Right cardiac atrium (tissue), 5 donors: ENCODE measurements around the gene MOGAT3. TPM values are rescaled to one million over a fixed set of nuclear protein-coding genes. Genes with fewer than 3 reads are reported as not detected.
"Not testable (repeated sequence)": the region's sequence is repeated elsewhere in the genome, so short reads cannot be mapped to it uniquely, and the experiment has no call there.

Experiments
- ATAC-seq, 2 donors: fragments of 200-7000 bp; cut with Tn5 transposase; one replicate each; pipeline versions ENCODE4 v1.8.0 to v1.9.1; 2020; ENCODE audit warnings: moderate library complexity in 2 of 2, mild to moderate bottlenecking in 1 of 2
- DNase-seq, 3 donors: peaks; one replicate each; pipeline ENCODE4 v3.0.0-alpha.2; 2020
- H3K27ac ChIP-seq: one replicate; pipeline ENCODE4 v1.5.1; 2013; ENCODE audit warnings: mild to moderate bottlenecking, low read length, control low read depth, moderate library complexity
- H3K27me3 ChIP-seq: one replicate; pipeline ENCODE4 v1.6.1; 2013; ENCODE audit not compliant: control insufficient read depth, insufficient read depth
- H3K4me1 ChIP-seq: one replicate; pipeline ENCODE4 v1.6.1; 2013; ENCODE audit warnings: low read length; ENCODE audit not compliant: control insufficient read depth, insufficient read depth
- H3K4me3 ChIP-seq: one replicate; pipeline ENCODE4 v1.5.1; 2013; ENCODE audit warnings: low read length, control low read depth
- H3K9me3 ChIP-seq: one replicate; pipeline ENCODE4 v1.6.1; 2013; ENCODE audit warnings: low read length; ENCODE audit not compliant: control insufficient read depth
- WGBS: extraction: QIAGEN DNeasy Blood & Tissue Kit; methylation state at CpG from one replicate; pipeline ENCODE4 v1.1.7; 2013; 5-methylcytosine and 5-hydroxymethylcytosine counted together
- intact Hi-C, 4 donors: fragments of 100-400 bp; cut with DNase I; formaldehyde crosslinking; loops; one replicate each; pipeline versions ENCODE4 v1.11.0 to v1.14.0; 2022 to 2023
- polyA plus RNA-seq: library from polyadenylated mRNA; stranded (reverse); fragments of 200-250 nt; gene quantifications from one replicate; pipeline ENCODE4 v1.2.3, GENCODE V29; 2013
- total RNA-seq, 4 donors: library from RNA; stranded (reverse); fragmentation: NEBNext Ultra II Directional; extraction: Animal tissue kit (Norgen Biotek cat#: 25700); gene quantifications; one replicate each; pipeline ENCODE4 v1.2.1, GENCODE V29; 2021
- donor health status: healthy with polysubstance abuse.
- donor health status: DM: no; HTN: yes; CAD: no.
- donor health status: DM: no; HTN: no; CAD: no.
- donor health status: DM: no; HTN: yes; CAD: no; lungs with severe emphysema.
- donor health status: DM: yes; HTN: yes; CAD: no.

Gene MOGAT3
- total and polyA plus RNA-seq, 5 donors = not detected

DNA sequence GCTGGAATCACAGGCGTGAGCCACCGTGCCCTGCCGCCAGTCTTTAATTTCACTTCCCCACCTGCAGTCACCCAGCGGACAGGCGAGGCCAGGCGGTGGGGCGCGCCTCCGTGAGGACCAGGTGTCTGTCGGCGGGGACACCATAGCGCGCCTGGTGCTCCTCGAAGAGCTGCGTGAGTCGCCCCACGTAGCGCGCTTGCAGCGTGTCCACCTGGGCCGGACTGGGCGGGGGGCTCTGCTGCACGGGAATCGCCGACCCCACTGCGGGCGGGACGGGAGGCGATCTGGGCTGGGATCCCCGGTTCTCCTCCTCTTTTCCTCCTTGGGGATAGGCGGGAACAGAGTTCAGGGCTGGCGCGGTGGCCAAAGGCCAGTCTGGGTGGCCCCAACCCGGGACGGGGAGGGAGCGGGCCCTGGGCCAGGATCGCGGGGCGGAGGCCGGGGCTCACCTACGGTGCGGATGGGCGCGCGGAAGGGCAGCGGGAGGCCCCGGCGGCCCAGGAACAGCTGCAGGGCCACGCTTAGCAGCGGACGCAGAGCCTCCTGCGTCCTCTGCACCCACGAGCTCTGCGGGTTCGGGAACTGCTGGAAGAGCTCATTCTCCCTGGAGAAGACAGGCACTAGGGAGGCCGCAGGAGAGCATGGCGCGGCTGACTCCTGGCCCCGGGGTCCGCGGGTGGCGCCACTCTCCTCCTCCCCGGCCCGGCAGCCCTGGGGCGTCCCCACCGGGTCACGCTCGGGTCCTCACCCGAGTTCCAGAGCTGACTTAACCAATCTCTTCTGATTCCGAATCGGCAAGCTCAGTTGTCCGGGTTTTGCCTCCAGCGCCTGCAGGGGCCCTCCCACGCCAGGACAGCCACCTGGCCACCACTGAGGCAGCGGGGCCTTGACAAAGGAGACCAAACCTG lies 1.1 kb upstream of the MOGAT3 start:
- H3K4me3 ChIP-seq = no peak overlapping the region
- no peaks in the 10 kb centered on the region for H3K4me1 ChIP-seq
- WGBS = 7% methylated on average over 75 of the region's 75 CpGs
- no peaks in the 10 kb centered on the region for H3K9me3 ChIP-seq
- ATAC-seq (peak; percentile 36 to 40), DNase-seq (peak in 1 of 3 donors; percentile 40)
- intact Hi-C loops = no loop called here
- no peak overlapping the region for H3K27ac ChIP-seq
- no peaks in the 10 kb centered on the region for H3K27me3 ChIP-seq

DNA sequence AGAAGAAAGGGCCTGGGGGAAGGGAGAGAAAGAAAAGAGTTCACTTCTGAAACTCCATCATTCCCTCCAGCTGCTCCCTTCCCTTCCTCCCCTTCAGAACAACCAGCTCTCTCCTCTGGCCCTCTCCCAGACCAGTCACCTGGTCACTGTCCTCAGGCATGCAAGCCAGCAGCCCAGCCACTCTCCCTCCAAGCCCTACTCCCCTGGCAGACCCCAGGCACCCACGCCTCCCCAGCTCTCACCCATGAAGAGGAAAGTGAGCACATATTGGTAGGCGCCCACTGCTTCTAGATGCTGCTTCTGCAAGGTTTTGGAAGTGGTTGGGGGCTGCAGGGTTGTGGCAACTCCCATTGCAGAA lies 353 bp downstream of the MOGAT3 start:
- DNase-seq (peak in 1 of 3 donors; percentile 16), ATAC-seq (no peak)
- H3K9me3 ChIP-seq = no peaks in the 10 kb centered on the region
- no peaks in the 10 kb centered on the region for H3K4me1 ChIP-seq
- no peak overlapping the region for H3K4me3 ChIP-seq
- WGBS = 85% methylated on average over 2 of the region's 2 CpGs
- H3K27me3 ChIP-seq = no peaks in the 10 kb centered on the region
- intact Hi-C loops = no loop called here
- H3K27ac ChIP-seq = no peak overlapping the region

DNA sequence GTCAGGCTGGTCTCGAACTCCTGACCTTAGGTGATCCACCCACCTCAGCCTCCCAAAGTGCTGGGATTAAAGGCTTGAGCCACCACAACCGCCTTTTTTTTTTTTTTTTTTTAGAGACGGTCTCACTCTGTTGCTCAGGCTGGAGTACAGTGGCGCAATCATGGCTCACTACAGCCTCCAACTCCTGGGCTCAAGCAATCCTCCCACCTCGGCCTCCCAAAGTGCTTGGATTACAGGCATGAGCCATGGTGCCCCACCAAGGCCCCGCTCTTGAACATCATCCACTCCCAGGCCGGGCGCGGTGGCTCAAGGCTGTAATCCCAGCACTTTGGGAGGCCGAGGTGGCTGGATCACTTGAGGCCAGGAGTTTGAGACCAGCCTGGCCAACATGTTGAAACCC lies 1.3 kb downstream of the MOGAT3 start:
- intact Hi-C loops, H3K4me3 ChIP-seq, DNase-seq, H3K27ac ChIP-seq, H3K27me3 ChIP-seq, ATAC-seq, H3K4me1 ChIP-seq, H3K9me3 ChIP-seq: not testable (repeated sequence)
- 90% methylated on average over 10 of the region's 10 CpGs for WGBS

DNA sequence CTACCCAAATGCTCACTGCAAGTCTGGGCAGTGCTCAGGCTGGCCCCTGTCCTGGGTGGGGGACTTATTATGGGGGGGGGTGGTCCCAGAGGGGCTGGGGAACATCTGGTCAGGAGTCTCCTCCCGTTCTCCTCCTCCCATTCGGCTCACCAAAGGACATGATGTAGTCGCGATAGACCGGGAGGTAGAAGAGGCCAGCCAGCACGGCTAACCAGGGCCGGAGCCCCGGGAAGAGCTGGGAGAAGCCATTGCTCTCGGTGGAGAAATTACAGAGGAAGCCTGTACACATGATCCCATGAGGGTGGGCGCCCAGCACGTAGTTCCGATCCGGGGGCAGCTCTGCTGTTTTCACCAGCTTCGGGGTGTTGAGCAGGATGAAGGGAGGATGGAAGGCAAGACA lies 2.4 kb downstream of the MOGAT3 start:
- no peaks in the 10 kb centered on the region for H3K27me3 ChIP-seq

DNA sequence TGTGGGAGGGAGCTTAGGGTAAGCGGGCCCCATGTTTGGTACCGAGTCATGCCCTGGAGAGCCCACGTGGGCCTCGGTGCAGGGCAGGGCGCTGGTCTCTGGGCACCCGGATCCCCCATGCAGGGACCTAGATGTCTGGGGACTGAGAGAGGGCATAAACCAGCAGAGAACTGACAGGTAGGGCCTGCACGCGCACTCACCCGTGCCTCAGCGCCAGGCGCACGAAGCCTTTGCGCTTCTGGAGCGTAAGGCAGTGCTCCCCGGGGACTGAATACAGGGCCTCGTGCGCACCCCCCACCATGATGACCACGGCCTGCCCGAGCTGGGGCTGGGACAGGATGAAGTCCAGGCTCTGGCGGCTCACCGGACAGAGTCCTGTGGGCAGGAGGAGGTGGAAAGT lies 2.8 kb downstream of the MOGAT3 start:
- Histone ChIP-seq H3K9me3 (no peaks in the 10 kb centered on the region), H3K4me1 (no peaks in the 10 kb centered on the region), H3K27ac (no peak overlapping the region), H3K27me3 (no peaks in the 10 kb centered on the region), H3K4me3 (no peak overlapping the region)
- 67% methylated on average over 21 of the region's 21 CpGs for WGBS
- ATAC-seq (no peak), DNase-seq (no peak)
- intact Hi-C loops = no loop called here

More for the DNA sequence above, 2.4 kb downstream of the MOGAT3 start:
- no peak overlapping the region for H3K27ac ChIP-seq
- H3K4me3 ChIP-seq = no peak overlapping the region
- H3K4me1 ChIP-seq = no peaks in the 10 kb centered on the region
- no peaks in the 10 kb centered on the region for H3K9me3 ChIP-seq
- ATAC-seq = no peak
- WGBS = 61% methylated on average over 14 of the region's 14 CpGs
- no peak for DNase-seq
- intact Hi-C loops = no loop called here

DNA sequence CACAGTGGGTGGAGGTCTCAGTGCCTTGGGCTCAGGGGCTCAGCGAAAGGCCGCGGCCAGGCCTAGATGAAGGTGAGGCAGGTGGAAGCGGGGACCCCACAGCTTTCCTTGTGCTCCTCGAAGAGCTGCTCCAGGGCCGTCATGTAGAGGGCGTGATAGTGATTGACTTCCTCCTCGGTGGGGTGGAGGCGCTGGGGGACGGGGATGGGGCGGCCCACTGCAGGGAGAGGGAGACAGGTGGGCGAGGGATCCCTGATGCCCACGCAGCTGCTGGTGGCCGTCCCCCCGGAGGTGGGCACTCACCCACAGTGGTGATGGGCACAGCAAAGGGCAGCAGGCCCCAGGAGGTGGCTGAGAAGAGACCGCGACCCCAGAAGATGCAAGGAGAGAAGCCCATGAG lies 5.0 kb downstream of the MOGAT3 start:
- intact Hi-C loops = no loop called here
- no peaks in the 10 kb centered on the region for H3K4me1 ChIP-seq
- 84% methylated on average over 17 of the region's 17 CpGs for WGBS
- DNase-seq (no peak), ATAC-seq (no peak)
- no peak overlapping the region for H3K27ac ChIP-seq
- no peak overlapping the region for H3K4me3 ChIP-seq
- H3K9me3 ChIP-seq = no peaks in the 10 kb centered on the region
- H3K27me3 ChIP-seq = no peaks in the 10 kb centered on the region

DNA sequence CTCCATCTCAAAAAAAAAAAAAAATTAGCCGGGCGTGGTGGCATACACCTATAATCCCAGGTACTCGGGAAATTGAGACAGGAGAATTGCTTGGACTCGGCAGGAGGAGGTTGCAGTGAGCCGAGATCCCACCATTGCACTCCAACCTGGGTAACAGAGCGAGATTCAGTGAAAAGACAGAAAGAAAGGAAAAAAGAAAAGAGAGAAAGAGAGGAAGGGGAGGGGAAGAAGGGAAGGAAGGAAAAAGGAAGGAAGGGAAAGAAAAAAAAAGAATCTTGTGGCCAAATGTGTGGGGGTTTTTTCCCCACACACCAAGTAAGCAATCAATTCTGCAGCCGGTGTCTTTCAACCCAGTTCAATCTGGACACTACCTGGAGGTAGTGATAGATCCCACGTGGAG lies 11.7 kb downstream of the MOGAT3 start:
- Histone ChIP-seq H3K27ac (no peak overlapping the region), H3K4me3 (no peak overlapping the region), H3K27me3 (no peaks in the 10 kb centered on the region), H3K9me3 (no peaks in the 10 kb centered on the region), H3K4me1 (no peaks in the 10 kb centered on the region)
- WGBS = 80% methylated on average over 8 of the region's 8 CpGs
- DNase-seq = no peak
- intact Hi-C loops = loop anchor here in 1 of 4 donors (5.0 kb wide), 1 partner anchor 42 kb away; no protein-coding TSS in a partner anchor
- ATAC-seq = no peak

DNA sequence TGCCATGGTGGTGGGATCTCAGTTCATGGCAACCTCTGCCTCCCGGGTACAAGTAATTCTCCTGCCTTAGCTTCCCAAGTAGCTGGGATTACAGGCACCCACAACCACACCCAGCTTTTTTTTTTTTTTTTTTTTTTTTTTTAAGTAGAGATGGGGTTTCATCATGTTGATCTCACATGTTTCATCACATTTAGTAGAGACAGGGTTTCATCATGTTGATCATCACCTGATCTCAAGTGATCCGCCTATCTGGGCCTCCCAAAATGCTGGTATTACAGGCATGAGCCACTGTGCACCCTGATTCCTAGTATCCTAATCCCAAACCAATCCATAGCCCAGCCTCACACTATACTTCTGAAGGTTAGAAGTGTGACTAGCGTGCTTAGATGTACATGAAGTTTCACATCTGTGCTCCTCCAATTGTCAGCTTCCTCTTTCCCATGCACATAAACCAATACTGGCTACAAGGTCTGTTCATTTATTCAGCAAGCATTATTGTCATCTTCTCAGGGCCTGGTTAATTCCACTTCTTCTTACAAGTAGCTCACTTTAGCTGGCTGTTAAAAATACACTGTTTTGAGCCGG lies 13.9 kb downstream of the MOGAT3 start:
- WGBS = 81% methylated on average over 4 of the region's 4 CpGs
- intact Hi-C loops = loop anchor here in 1 of 4 donors (5.0 kb wide), 1 partner anchor 40 kb away; no protein-coding TSS in a partner anchor
- Histone ChIP-seq H3K27ac (no peak overlapping the region), H3K27me3 (no peaks in the 10 kb centered on the region), H3K4me3 (no peak overlapping the region), H3K9me3 (no peaks in the 10 kb centered on the region), H3K4me1 (no peaks in the 10 kb centered on the region)
- DNase-seq (no peak), ATAC-seq (no peak)

DNA sequence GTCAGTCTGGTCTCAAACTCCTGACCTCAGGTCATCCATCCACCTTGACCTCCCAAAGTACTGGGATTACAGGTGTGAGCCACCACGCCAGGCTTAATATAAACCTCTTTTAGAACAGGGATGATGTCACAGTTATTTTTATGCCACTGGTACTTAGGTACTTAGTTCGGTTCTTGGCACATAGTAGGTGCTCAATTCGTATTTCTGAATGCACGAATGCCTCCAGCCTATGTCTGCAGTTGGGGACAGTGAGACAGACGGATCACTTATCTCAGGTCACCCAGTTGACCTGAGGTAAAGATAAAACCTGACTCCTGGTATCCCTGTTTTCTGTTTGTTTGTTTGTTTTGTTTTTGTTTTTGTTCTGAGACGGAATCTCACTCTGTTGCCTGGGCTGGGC lies 14.6 kb downstream of the MOGAT3 start:
- intact Hi-C loops = loop anchor here in 1 of 4 donors (5.0 kb wide), 1 partner anchor 39 kb away; no protein-coding TSS in a partner anchor
- Histone ChIP-seq H3K4me3 (no peak overlapping the region), H3K27me3 (no peaks in the 10 kb centered on the region), H3K9me3 (no peaks in the 10 kb centered on the region), H3K4me1 (no peaks in the 10 kb centered on the region), H3K27ac (no peak overlapping the region)
- no peak for ATAC-seq
- WGBS = 58% methylated on average over 6 of the region's 6 CpGs
- no peak for DNase-seq

DNA sequence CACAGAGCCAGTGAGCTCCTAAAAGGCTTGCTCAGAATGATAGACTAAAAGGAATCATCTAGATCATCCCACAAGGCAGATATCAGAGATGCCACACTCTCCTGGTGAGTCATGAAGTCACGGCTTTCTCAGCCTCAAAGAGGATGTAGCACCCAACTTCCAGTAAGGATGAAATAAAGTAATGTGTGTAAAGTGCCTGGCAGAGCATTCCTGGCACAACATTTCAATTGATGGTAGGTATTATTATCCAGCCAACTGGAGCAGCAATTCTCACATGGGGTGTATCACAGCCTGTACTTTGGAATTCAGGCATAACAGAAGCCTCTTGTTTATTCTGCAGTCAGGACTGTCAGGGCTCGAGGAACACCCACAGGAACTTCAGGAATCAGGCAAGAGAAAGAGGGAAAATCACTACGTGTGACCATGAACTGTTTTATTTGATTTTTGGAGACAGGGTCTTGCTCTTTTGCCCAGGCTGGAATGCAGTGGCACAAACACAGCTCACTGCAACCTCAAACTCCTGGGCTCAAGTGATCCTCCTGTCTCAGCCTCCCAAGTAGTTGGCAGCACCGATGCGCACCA lies 15.5 kb downstream of the MOGAT3 start:
- intact Hi-C loops = loop anchor here in 1 of 4 donors (5.0 kb wide), 1 partner anchor 38 kb away; no protein-coding TSS in a partner anchor
- no peak for ATAC-seq
- no peaks in the 10 kb centered on the region for H3K27me3 ChIP-seq
- no peak overlapping the region for H3K4me3 ChIP-seq
- no peak for DNase-seq
- no peaks in the 10 kb centered on the region for H3K9me3 ChIP-seq
- H3K27ac ChIP-seq = no peak overlapping the region
- 48% methylated on average over 5 of the region's 5 CpGs for WGBS
- no peaks in the 10 kb centered on the region for H3K4me1 ChIP-seq

DNA sequence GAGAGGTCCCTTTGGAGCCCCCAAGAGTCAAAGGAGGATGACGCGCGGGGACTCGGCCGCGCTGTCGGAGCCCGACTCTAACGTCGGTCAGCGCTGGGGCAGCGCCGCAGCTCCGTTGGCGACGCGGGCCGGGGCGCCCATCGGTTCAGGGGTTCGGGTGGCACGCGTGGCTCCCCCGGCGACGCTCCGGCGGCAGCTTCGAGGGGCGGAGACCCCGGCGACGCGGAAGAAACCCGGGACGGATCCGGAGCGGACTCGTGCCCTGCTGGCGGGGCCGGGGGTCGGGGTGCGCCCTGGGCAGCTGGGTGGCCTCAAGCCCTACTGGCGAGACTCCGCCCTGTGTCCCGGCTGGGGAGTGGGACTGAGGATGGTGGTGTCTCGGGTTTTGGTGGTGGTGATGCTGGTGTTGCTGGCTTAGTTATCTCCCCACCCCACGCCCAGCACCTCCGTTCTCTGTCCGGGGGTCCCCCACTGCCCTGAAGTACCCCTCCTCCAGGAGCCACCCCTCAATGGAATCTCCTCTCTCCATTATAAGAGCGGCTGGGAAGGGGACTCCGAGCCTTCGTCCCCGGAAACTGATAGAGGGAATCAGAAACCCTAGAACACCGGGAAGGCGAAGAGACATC lies 20.6 kb downstream of the MOGAT3 start, which contains the start of gene NAT16:
Gene NAT16 (minus strand): TSS at position 164 of the 626 bp plus-strand sequence. CDS start 5,486 bp downstream, outside the sequence.
- H3K27ac ChIP-seq = no peak within 1 kb of the TSS
- 3% methylated on average over 56 of the region's 56 CpGs for WGBS
- no peaks in the 10 kb centered on the region for H3K27me3 ChIP-seq
- H3K4me1 ChIP-seq = peaks cover 3% of the 10 kb centered on the region
- intact Hi-C loops = no loop called here
- DNase-seq (no peak), ATAC-seq (no peak)
- no peak within 1 kb of the TSS for H3K4me3 ChIP-seq
- H3K9me3 ChIP-seq = no peaks in the 10 kb centered on the region
